Measurements from ENCODE around the gene CACNG4.

DNA sequence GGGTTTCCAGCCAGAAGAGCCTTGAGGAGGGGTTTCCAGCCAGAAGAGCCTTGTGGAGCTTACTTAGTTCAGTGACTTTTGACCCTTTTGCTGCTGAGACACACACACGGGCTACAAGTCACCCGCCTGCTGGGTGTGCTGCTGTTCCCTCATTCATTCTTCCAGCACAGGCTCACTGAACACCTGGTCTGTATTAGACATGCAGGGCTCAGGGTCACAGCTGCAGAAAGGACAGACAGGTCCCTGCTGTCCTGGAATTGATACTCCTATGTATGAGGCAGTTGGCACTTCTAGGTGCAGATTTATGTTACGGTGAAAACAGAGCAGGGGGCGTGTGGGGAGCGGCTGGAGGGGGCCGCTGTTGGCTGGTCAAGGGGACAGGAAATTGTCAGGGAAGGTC is 6.8 kb downstream of the CACNG4 start:
- TF ChIP-seq, protein P1, sequence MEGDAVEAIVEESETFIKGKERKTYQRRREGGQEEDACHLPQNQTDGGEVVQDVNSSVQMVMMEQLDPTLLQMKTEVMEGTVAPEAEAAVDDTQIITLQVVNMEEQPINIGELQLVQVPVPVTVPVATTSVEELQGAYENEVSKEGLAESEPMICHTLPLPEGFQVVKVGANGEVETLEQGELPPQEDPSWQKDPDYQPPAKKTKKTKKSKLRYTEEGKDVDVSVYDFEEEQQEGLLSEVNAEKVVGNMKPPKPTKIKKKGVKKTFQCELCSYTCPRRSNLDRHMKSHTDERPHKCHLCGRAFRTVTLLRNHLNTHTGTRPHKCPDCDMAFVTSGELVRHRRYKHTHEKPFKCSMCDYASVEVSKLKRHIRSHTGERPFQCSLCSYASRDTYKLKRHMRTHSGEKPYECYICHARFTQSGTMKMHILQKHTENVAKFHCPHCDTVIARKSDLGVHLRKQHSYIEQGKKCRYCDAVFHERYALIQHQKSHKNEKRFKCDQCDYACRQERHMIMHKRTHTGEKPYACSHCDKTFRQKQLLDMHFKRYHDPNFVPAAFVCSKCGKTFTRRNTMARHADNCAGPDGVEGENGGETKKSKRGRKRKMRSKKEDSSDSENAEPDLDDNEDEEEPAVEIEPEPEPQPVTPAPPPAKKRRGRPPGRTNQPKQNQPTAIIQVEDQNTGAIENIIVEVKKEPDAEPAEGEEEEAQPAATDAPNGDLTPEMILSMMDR (IDR thresholded peaks at IDR 0.05): no peak
- no peak for TF ChIP-seq POLR2A (IDR thresholded peaks at IDR 0.05)
